BLaER1 treated with 17β-estradiol and CSF1 and Interleukin-3, amounts not matched to agents 10 nM and 100 nM (cell line): ENCODE data around the gene BCL6.
A peak's percentile ranks its signal among the peaks of the same experiment; 100 is the strongest.

Experiments
- H3K27ac ChIP-seq, 11 experiments: shearing (Covaris generic); formaldehyde crosslinking; 2 replicates each; pipeline ENCODE4 v1.8.1; 2022
- H3K27me3 ChIP-seq, 11 experiments: shearing (Covaris generic); formaldehyde crosslinking; 2 replicates each; pipeline ENCODE4 v1.8.1; 2022
- H3K36me3 ChIP-seq, 11 experiments: shearing (Covaris generic); formaldehyde crosslinking; 2 replicates each; pipeline ENCODE4 v1.8.1; 2022
- H3K4me1 ChIP-seq, 10 experiments: shearing (Covaris generic); formaldehyde crosslinking; 2 replicates each; pipeline ENCODE4 v1.8.1; 2022
- H3K4me2 ChIP-seq, 11 experiments: shearing (Covaris generic); formaldehyde crosslinking; 2 replicates each; pipeline ENCODE4 v1.8.1; 2022
- H3K4me3 ChIP-seq, 10 experiments: shearing (Covaris generic); formaldehyde crosslinking; 2 replicates each; pipeline ENCODE4 v1.8.1; 2022
- H3K9ac ChIP-seq, 11 experiments: shearing (Covaris generic); formaldehyde crosslinking; 2 replicates each; pipeline ENCODE4 v1.8.1; 2022
- H3K9me3 ChIP-seq, 11 experiments: shearing (Covaris generic); formaldehyde crosslinking; replicated peaks in 1 of 11; 2 replicates each; pipeline ENCODE4 v1.8.1; 2022
- H4K20me1 ChIP-seq, 11 experiments: shearing (Covaris generic); formaldehyde crosslinking; 2 replicates each; pipeline ENCODE4 v1.8.1; 2022
- Cebpa-rat ChIP-seq, 11 experiments: shearing (Covaris generic); IDR thresholded peaks; 2 replicates each; pipeline ENCODE4 v1.8.1; 2022

Gene BCL6

GRCh38 chr3:187745201-187746058, at the start of gene BCL6:
Gene BCL6, minus strand, starts transcription at chr3:187745468. Its CDS starts 11,775 bp downstream, at chr3:187733693.
- peaks cover 37 to 50% (median 43%) of the 10 kb centered on the region in 10 experiments for H3K4me1 ChIP-seq
- H3K27ac ChIP-seq, result peak within 1 kb of the TSS; percentile 97 to 100 (median 99)
- peaks cover 0 to 12% (median 0%) of the 10 kb centered on the region in 11 experiments; a peak in 3 of 22 replicates for H4K20me1 ChIP-seq
- H3K4me3 ChIP-seq, result peak within 1 kb of the TSS; percentile 76 to 96 (median 88)
- peak; percentile 66 to 96 (median 84); a peak in 20 of 22 replicates for TF ChIP-seq Cebpa-rat (IDR thresholded peaks at IDR 0.05)
- peak within 1 kb of the TSS; percentile 69 to 98 (median 89) for H3K4me2 ChIP-seq
- H3K36me3 ChIP-seq, result no peaks in the 10 kb centered on the region; a peak in 1 of 22 replicates
- H3K9me3 ChIP-seq, result no peaks in the 10 kb centered on the region
- no peaks in the 10 kb centered on the region for H3K27me3 ChIP-seq
- peak within 1 kb of the TSS; percentile 96 to 100 (median 99) for H3K9ac ChIP-seq

GRCh38 chr3:187794731-187795130, 49.5 kb upstream of the BCL6 start:
- H3K4me2 ChIP-seq, result no peak overlapping the region
- H3K27ac ChIP-seq, result no peak overlapping the region
- H3K36me3 ChIP-seq, result no peaks in the 10 kb centered on the region
- peaks cover under 1 to 20% (median 7%) of the 10 kb centered on the region in 10 experiments; a peak in 8 of 20 replicates for H3K4me1 ChIP-seq
- TF ChIP-seq Cebpa-rat (IDR thresholded peaks at IDR 0.05), result no peak
- H4K20me1 ChIP-seq, result no peaks in the 10 kb centered on the region
- no peak overlapping the region for H3K4me3 ChIP-seq
- H3K27me3 ChIP-seq, result no peaks in the 10 kb centered on the region
- peaks cover 0 to 26% (median 8%) of the 10 kb centered on the region in 11 experiments; a peak in 10 of 22 replicates for H3K9me3 ChIP-seq
- no peak overlapping the region for H3K9ac ChIP-seq

GRCh38 chr3:187793618-187794017, 48.4 kb upstream of the BCL6 start:
- Histone ChIP-seq H3K4me3 (no peak overlapping the region), H3K4me2 (peak overlapping the region in 1 of 11 experiments; percentile 40; a peak in 1 of 22 replicates), H3K9ac (no peak overlapping the region), H3K27ac (no peak overlapping the region), H3K36me3 (no peaks in the 10 kb centered on the region), H3K4me1 (peaks cover 0 to 19% (median 5%) of the 10 kb centered on the region in 10 experiments; a peak in 5 of 20 replicates), H3K9me3 (peaks cover 0 to 26% (median 7%) of the 10 kb centered on the region in 11 experiments; a peak in 10 of 22 replicates), H4K20me1 (no peaks in the 10 kb centered on the region), H3K27me3 (no peaks in the 10 kb centered on the region)
- no peak for TF ChIP-seq Cebpa-rat (IDR thresholded peaks at IDR 0.05)

- Histone ChIP-seq H3K4me2 (no peak overlapping the region), H3K9me3 (peaks cover 0 to 15% (median 1%) of the 10 kb centered on the region in 11 experiments; a peak in 5 of 22 replicates)
- TF ChIP-seq Cebpa-rat (IDR thresholded peaks at IDR 0.05), result no peak
Measured at GRCh38 chr3:187792521-187792920, 47.3 kb upstream of the BCL6 start.

GRCh38 chr3:187789872-187790271, 44.6 kb upstream of the BCL6 start:
- H3K27me3 ChIP-seq, result no peaks in the 10 kb centered on the region
- H3K9me3 ChIP-seq, result peaks cover 0 to 13% (median 0%) of the 10 kb centered on the region in 11 experiments; a peak in 1 of 22 replicates
- no peak overlapping the region for H3K9ac ChIP-seq
- no peaks in the 10 kb centered on the region for H4K20me1 ChIP-seq
- no peak overlapping the region for H3K27ac ChIP-seq
- H3K4me3 ChIP-seq, result no peak overlapping the region
- no peaks in the 10 kb centered on the region for H3K36me3 ChIP-seq
- peaks cover 0 to 14% (median 7%) of the 10 kb centered on the region in 10 experiments; a peak in 8 of 20 replicates for H3K4me1 ChIP-seq
- no peak overlapping the region; a peak in 1 of 22 replicates for H3K4me2 ChIP-seq
- TF ChIP-seq Cebpa-rat (IDR thresholded peaks at IDR 0.05), result no peak

More at GRCh38 chr3:187792521-187792920, 47.3 kb upstream of the BCL6 start:
- no peaks in the 10 kb centered on the region for H3K27me3 ChIP-seq
- no peaks in the 10 kb centered on the region for H4K20me1 ChIP-seq
- H3K4me1 ChIP-seq, result peaks cover 0 to 14% (median 2%) of the 10 kb centered on the region in 10 experiments; a peak in 4 of 20 replicates
- H3K36me3 ChIP-seq, result no peaks in the 10 kb centered on the region
- H3K4me3 ChIP-seq, result no peak overlapping the region
- no peak overlapping the region for H3K27ac ChIP-seq
- H3K9ac ChIP-seq, result no peak overlapping the region

- H3K27ac ChIP-seq, result no peak overlapping the region
Measured at GRCh38 chr3:187788984-187789857, 44.0 kb upstream of the BCL6 start.

GRCh38 chr3:187783098-187783497, 37.8 kb upstream of the BCL6 start:
- Histone ChIP-seq H3K9me3 (peaks cover 0 to 7% (median 4%) of the 10 kb centered on the region in 11 experiments; a peak in 1 of 22 replicates), H3K4me3 (no peak overlapping the region), H3K36me3 (no peaks in the 10 kb centered on the region), H3K27ac (no peak overlapping the region), H3K4me2 (peak overlapping the region in 1 of 11 experiments; percentile 2; a peak in 2 of 22 replicates), H4K20me1 (no peaks in the 10 kb centered on the region), H3K4me1 (peaks cover 2 to 22% (median 9%) of the 10 kb centered on the region in 10 experiments), H3K27me3 (no peaks in the 10 kb centered on the region), H3K9ac (no peak overlapping the region)
- TF ChIP-seq Cebpa-rat (IDR thresholded peaks at IDR 0.05), result no peak

More at GRCh38 chr3:187788984-187789857, 44.0 kb upstream of the BCL6 start:
- no peaks in the 10 kb centered on the region for H3K27me3 ChIP-seq
- no peak overlapping the region for H3K4me3 ChIP-seq
- H4K20me1 ChIP-seq, result no peaks in the 10 kb centered on the region
- H3K4me2 ChIP-seq, result no peak overlapping the region
- no peaks in the 10 kb centered on the region for H3K36me3 ChIP-seq
- peaks cover 0 to 17% (median 2%) of the 10 kb centered on the region in 11 experiments; a peak in 2 of 22 replicates for H3K9me3 ChIP-seq
- no peak overlapping the region for H3K9ac ChIP-seq
- peaks cover 0 to 14% (median 7%) of the 10 kb centered on the region in 10 experiments; a peak in 8 of 20 replicates for H3K4me1 ChIP-seq
- TF ChIP-seq Cebpa-rat (IDR thresholded peaks at IDR 0.05), result no peak

- H3K9ac ChIP-seq, result no peak overlapping the region
- peaks cover 13 to 33% (median 20%) of the 10 kb centered on the region in 10 experiments for H3K4me1 ChIP-seq
- no peak overlapping the region for H3K4me3 ChIP-seq
- H3K27ac ChIP-seq, result no peak overlapping the region
- TF ChIP-seq Cebpa-rat (IDR thresholded peaks at IDR 0.05), result no peak
- H3K27me3 ChIP-seq, result no peaks in the 10 kb centered on the region
- no peaks in the 10 kb centered on the region for H3K36me3 ChIP-seq
- H3K4me2 ChIP-seq, result no peak overlapping the region
- peaks cover 0 to 7% (median 4%) of the 10 kb centered on the region in 11 experiments; a peak in 1 of 22 replicates for H3K9me3 ChIP-seq
- no peaks in the 10 kb centered on the region; a peak in 1 of 22 replicates for H4K20me1 ChIP-seq
Measured at GRCh38 chr3:187782006-187782405, 36.7 kb upstream of the BCL6 start.
